NAMALWA (cell line): ENCODE measurements around the gene CATSPERE.
"Not testable (repeated sequence)": the region's sequence is repeated elsewhere in the genome, so short reads cannot be mapped to it uniquely, and the experiment has no call there.

ENCODE experiments used
- DNase-seq: peaks from one replicate; pipeline ENCODE4 v3.0.0-alpha.2; 2015; ENCODE audit warnings: low spot score

Gene CATSPERE

GRCh38 chr1:244666672-244667418 is 205.8 kb downstream of the CATSPERE start:
- DNase-seq, result not testable (repeated sequence)

- DNase-seq, result no peak
Observed at GRCh38 chr1:244667797-244668196, 206.7 kb downstream of the CATSPERE start.

- no peak for DNase-seq
Observed at GRCh38 chr1:244672946-244673682, 212.0 kb downstream of the CATSPERE start.

GRCh38 chr1:244674446-244674845 is 213.4 kb downstream of the CATSPERE start:
- no peak for DNase-seq

GRCh38 chr1:244675167-244675566 is 214.1 kb downstream of the CATSPERE start:
- no peak for DNase-seq

- DNase-seq, result no peak
Observed at GRCh38 chr1:244678697-244679096, 217.6 kb downstream of the CATSPERE start.

DNA sequence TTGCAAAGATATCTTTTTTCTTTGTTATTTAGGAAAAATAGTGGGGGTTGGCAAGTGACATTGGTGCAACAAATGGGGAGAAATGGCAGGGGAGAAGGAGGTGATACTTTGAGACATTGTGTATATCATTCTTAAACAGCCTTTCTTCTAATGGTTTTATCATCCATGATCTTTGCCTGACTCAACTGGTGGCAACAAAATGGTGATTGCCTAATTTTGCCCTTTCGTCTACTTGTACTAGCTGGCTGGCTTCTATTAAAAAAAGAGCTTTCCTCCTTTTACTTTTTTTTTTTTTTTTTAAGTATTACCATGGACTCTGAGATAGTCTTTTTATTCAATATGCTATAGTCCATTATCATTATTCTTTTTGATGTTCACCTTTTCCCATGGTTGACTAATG is 219.6 kb downstream of the CATSPERE start:
- no peak for DNase-seq

GRCh38 chr1:244682087-244682486 is 221.0 kb downstream of the CATSPERE start:
- not testable (repeated sequence) for DNase-seq
